GM18858 (cell line): ENCODE results near the gene PIEZO2.
A peak's percentile ranks its signal among the peaks of the same experiment; 100 is the strongest.

Experiments
- ATAC-seq: cut with Tn5 transposase; IDR thresholded peaks from one replicate; pipeline ENCODE4 v1.9.1; 2021; ENCODE audit not compliant: unreplicated experiment

The PIEZO2 gene

DNA sequence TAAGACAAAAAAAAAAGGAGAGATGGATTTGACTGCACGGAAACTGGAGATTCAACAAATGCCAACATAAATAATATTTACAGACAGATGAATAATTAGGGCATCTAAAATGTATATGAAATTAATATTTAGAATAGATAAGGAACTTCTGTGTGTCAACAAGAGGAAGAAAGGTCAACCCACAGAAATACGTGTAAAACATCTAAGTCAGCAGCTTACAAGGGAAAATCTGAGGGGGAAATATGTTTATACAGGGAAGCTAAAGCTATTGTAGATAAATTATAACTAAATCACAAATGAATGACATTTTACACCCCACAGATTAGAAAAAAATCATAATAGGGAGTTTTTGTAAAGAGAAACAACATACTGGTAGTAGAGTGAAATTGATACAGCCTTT lies 159.9 kb downstream of the PIEZO2 start:
- no peak for ATAC-seq

DNA sequence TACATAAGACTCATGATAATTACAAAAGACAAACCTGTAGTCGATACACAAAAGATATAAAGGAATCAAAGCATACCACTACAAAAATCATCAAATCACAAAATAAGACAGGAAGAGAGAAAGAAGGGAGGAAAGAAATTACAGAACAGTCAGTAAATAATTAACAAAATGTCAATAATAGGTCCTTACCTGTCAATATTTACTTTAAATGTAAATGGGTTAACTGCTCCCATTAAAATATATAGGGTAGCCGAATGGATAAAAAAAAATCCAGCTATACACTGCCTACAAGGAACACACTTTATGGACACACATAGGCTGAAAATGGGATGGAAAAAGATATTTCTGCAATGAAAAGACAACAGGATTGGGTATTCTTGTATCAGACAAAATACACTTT lies 163.7 kb downstream of the PIEZO2 start:
- no peak for ATAC-seq

DNA sequence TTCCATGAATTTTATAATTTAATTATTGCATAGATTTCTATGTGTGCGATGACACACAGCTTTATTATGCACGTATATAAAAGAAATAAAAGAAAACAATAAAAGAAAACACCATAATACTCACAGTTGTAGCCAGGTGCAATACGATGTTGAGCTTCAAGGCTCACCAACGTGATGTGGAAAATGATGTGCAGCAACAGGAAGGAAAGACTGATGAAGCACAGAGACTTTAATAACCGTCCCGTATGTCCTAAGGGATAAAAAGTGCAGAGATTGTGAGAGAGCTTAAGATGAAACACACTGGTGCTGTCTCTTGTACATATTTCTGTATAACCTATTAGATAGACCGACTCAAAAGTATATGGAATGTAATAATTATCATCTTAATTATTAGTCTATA lies 170.0 kb downstream of the PIEZO2 start:
- ATAC-seq: no peak

DNA sequence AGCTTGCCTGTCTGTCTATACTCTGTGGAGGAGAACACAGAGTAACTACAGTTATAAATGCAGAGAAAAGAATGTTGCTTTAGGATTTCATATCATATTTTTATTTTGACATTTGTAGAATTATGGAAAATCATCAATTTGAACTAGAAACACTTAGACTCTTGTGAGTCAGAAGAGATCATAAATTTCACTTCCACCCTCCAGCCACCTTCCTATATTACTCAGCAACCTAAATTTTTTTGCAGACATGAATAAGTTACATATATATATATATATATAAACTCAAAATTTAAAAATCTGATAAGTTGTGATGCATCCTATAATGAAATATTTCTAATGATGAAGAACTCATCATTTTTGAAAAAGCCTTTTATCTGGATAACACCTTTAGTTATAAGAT lies 172.3 kb downstream of the PIEZO2 start:
- ATAC-seq: no peak

DNA sequence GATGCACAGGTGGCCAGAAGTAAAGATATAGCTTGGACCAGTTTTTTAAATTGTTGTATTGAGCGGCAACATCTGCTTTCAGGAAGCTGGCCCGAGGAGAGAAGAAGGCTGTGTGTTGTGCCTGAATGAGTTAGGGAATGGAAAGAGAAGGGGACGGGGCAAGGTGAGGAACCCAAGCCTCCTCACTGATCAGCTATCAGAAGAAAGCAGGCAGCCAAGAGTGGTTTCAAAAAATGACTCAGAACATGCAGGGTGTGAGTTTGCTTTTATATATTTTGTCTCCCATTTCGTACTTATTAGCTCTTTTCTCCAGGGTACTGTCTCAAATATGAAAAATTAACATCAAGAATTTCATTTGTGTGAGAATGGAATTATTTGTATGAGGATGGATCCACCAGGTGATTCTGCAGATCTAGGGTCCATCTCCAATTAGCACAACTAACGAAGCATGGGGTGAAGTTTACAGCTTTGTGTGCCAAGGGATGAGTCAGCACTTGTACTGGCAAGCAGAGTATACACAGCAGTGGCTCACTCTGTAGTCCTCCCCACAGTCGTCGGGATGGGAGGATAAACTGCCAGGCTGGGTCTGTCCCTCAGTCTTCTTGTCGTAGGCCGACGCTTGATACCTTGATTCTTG lies 175.7 kb downstream of the PIEZO2 start:
- ATAC-seq: no peak

DNA sequence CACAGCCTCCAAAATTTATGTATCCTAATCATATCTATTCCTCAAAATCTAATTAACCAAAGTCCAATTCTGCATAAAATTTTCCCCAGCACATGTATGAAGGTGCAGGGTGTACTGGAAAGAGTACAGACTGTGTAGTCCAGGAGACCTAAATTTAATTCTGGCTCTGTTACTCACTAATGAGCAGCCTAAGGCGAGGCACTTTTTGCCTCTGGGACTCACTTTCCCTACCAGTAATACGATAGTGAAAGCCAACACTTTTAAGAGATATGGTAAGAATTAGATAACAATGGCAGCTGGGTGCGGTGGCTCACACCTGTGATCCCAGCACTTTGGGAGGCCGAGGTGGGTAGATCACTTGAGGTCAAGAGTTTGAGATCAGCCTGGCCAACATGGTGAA lies 177.7 kb downstream of the PIEZO2 start:
- no peak for ATAC-seq

DNA sequence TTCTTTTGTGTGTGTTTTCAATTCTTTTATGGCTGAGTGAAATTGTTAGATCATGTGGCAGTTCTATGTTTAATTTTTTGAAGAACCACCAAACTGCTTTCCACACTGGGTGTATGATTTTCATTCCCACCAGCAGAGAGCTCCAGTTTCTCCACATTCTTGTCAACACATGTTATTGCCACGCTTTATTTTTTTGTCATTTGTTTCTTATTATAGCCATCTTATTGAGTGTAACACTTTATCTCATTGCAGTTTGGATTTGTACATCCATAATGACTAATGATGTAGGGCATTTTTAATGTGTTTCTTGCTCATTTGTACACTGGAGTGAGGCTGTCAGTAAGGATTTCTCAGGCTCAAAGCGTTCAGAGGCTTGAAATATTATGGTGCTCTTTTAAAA lies 184.2 kb downstream of the PIEZO2 start:
- no peak for ATAC-seq

DNA sequence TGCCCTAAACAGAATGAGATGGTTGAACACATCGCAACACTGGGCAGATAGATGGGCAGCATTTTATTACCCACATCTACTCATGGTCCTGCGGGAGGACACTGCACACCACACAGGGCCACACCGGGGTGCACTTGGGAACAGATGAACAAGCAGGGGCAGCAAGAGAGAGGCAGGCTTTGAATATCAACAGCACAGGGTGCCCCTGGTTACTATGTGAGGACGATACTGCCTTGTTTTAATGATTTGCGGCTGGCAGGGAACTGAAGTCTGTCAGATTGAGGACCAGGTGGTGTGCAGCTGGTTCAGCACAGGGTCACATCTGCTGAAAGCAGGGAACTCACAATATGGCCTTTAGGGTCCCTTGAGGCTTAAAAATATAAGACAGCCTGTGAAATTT lies 195.7 kb downstream of the PIEZO2 start:
- ATAC-seq: no peak

DNA sequence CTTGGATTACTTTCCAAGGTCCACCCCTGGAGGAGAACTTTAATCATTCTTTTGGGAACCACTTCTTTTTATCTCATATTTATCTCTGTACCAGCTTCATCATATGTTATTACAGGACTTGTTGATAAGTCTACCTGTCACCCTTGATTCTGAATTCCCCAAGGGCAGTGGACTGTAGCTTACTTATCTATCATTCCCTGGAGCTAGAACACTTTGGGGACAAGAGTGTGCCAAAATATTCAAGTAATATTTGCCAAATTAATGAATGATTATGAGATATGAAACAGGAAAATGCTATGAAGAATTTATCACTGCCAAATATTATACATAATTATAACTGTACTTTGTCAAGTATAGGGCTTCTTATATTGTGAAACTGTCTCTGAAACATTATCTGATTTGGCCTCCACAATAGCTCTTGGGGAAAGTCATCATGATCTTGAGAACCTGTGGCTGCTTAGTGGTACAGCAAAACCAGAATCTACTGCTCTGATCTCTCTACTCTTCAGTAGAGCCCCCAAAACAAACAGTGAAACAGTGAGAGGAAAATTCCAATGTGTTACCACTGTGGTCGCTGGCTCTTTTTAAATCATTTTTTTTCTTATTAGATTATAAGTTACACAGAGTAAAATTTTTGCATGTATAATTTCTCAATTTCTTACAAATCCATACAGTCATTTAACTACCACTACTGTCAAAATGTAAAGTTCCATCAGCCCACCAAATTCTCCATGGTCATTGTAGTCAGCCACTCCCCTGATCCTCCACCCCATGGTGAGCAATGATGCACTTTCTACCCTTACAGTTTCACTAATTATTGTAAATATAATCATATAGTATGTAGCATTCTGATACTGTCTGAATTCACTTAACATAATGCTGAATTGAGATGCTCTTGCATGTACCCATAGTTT lies 197.5 kb downstream of the PIEZO2 start:
- ATAC-seq: no peak

DNA sequence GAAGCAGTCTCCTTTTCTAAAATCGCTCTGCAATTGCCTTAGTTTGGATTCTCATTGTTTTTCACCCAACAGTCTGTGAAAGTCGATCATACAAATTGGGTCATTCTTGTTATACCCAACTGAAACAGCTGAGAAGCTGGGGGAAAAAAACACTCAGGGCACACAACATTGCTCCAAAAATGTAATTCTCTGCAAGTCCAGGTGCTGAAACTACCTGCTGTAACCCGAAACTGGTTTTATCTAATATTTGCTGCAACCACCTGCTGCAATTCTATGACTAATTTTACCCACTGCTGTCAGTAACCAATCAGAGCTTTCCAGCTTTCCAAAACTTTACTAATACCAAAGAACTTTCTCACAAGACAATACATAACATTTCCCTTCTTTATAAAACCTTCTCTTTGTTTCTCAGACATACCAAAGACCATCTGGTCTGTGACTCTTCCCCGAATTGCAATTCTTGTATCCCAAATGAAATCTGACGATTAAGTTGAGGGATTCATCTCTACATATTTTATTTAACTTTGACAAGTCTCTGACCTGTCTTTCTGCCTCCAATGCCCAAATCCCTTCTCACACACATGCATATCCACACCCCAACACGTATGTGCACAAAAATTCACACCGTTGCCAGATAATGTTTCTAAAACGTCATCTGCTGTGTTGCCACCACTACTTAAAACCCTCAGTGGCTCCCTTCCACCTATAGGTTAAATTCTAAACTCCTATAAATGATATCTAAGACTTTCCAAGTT lies 198.3 kb downstream of the PIEZO2 start:
- ATAC-seq: peak; percentile 43

DNA sequence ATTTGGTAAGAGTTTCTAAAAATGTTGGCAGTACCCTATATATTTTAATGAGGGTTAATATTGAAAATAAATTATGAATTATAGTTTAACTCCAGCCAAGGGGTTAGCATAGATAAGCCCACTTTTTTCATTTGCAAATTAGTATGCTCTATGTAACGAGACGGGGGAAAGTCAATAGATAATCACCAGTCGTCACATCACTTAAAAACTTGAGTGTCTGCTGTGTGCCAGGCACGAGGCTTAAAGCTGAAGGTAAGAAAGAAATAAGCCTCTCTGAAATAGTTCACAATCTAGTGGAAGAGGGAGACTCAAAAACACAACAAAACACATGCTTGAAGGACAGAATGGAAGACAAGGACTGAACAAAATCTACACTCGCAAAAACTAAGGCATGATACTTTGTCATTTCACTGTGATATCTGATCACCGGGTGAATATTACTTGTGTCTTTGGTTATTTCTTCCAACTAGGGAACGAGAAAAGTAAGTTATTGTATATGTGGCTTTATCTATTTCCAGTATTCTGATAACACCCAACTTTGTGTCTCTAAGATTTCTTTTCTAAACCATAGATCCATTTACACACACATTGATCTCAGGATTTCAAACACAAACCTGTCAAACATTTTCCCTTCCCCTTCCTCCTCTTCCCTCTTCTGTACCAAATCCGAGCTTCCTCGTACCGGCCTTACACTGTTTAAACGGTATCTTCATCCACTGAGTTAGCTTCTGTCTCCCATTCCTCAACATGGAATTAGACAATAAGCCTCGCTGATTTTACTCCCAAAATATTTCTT lies 199.1 kb downstream of the PIEZO2 start:
- ATAC-seq: peak; percentile 3

DNA sequence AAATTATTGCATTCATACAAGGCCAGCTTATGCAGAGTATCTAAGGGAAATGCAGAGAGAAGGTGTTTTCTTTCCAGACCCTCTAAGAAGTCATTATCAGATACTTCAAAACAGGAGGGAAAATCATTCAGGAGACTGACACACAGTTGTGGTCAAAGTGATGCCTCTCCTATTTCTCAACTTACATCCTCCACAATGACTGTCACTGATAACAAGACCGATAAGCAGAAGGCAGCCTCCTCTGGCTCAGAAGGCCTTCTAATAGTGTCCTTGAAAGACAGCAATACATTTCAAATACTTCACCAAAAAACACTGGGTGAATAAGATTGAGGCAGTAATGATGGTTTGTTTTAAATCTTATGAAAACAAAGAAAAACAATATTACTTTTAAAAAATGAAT lies 199.7 kb downstream of the PIEZO2 start:
- ATAC-seq: no peak

DNA sequence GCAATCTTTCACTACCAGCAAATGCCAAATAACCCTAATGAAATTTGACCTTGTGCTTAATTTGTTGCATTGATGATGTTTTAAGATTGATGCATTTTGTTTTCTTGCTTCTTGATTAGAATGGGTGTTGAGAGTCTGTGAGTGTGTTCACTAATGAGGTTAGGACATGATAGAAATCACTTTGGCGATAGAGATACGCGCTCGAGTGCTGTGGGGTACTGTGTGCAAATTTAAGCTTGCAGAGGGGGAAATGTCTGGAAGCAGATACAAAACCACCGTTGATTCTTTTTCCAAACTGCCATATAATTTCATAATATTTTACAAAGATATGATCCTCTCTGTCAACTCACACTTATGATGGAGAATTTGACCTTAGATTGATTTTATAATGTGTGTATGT lies 200.9 kb downstream of the PIEZO2 start:
- no peak for ATAC-seq

DNA sequence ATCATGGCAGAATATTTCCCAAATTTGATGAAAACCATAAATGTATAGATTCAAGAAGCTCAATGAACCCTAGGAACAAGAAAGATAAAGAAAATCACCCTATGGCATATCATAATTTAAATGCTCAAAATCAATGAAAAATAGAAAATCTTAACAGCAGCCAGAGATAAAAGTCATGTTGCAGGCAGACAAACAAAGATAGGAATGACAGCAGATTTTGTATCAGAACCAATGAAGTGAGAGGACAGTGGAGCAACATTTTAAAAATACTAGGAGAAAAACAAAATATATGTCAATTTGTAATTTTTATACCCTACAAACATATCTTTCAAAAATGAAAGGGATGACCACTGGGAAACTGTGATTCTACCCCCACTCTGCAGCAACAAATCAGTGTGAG lies 203.3 kb downstream of the PIEZO2 start:
- no peak for ATAC-seq

DNA sequence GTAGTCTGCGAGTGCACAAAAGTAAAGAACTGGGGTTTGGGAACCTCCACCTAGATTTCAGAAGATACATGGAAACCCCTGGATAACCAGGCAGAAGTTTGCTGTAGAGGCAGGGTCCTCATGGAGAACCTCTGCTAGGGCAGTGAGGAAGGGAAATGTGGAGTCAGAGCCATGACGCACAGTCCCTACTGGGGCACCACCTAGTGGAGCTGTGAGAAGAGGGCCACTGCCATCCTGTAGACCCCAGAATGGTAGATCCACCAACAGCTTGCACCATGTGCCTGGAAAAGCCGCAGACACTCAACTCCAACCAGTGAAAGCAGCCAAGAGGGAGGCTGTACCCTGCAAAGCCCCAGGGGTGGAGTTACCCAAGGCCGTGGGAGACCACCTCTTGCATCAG lies 206.4 kb downstream of the PIEZO2 start:
- ATAC-seq: no peak

DNA sequence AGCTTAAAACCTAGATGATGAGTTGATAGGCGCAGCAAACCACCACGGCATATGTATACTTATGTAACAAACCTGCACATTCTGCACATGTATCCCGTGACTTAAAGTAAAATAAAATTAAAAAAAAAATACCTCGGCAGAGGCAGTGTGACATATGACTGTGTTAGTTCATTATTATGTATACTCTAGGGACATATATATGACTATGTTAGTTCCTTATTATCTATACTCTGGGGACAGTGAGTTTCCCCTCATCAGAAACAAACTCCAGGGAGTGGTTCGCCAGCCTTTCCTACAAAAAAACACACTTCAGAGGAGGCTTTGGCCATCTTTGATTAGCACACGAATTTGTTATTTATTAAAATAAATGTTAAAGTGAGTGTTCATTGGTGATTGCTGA lies 209.5 kb downstream of the PIEZO2 start:
- no peak for ATAC-seq

DNA sequence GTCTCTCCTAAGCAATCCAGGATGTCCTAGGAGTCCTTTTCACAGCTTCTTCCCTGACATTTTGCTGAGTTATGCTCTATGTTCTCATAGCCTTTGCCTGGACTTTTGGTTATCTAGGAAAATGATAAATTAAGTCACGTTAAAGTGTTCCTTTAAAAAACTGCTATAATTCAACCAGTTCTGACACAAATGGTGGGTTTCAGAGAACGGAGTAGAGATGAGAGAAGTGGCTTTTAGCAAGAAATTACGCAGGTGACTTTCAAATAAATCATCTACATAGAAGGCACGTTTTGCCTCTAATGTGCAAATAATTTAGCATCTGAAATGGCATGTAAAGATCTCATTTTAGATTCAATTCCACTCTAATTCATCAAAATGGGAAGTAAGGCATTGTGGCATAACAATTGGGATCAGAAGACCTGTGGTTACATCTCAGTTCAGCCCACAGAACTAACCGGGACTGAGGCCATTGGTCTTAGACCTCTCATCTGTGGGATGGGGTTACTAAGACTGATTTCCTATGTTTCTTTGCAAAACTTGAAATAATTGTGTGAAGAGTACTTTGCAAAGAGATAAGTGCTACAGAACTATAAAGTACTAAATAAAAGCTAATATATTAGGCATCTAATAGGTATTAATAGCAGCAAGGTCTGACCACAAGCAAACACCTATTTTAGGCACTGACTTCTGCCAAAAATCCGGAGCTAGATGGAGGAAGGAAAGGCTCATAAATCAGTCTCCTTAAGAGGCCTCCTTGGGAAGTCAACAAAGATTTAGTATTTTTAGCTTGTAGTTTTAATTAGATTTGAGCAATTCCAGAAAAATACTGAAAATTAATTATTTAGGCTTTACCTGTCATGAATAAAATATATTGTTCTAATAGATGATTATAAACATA lies 211.4 kb downstream of the PIEZO2 start:
- ATAC-seq: no peak

DNA sequence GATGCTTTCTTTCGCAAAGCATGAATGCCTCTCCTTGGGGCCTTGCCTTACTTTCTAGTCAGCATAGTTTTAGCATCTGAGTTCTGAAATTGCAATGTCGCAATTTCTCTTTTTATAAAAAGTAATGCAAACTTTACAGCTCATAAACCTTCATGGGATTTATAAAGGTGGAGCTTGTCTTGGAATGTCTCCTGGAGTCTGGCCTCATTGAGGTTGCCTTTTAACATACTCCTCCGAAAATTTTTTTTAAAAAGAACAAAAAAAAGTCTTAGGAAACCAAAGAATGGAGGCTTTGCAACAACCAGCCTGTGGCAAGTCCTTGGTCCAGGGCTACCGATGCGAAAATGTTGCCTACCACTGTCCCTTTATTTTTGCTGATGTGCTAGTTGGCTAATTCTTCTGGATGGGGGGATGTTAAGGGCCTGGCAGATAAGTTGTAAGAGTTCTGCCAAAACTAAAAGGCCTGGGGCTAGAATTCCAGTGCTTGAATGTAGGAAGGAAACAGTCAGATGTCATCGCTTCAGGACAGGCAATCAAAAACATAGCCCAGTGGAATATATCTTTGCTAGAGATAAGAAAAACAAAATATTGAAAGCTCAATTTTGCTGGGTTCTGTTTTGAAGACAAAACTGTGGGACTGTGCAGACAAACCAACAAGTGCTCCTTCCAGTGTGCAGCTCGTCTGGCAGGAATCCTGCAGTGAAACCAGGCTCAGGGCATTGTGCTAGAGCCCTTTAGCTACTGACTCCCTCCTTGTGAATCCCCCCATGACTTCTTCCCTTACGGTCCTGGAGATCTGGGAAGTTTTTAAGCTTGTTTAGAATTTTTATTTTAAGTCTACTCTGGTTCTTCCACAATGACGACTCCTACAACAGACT lies 213.0 kb downstream of the PIEZO2 start:
- no peak for ATAC-seq

DNA sequence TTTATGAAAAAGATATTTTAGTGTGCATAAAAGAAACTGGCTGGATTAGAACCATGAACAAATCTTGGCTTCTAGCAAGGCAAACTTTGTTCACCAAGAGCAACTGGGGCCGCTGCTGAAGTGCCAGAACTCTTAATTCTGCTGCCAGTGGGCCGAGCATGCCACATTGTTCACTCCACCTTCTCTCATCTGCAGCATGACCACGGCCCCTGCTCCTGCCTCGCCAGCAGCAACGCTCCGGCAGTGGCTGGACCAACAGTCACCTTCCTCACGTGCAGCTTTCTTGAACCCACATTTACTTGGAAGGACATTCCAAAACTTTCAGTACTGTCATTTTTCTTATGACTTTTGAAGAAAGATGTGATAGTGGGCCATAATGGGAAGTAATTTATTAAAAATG lies 213.8 kb downstream of the PIEZO2 start:
- no peak for ATAC-seq
